ENCODE results near the gene PNCK.

DNA sequence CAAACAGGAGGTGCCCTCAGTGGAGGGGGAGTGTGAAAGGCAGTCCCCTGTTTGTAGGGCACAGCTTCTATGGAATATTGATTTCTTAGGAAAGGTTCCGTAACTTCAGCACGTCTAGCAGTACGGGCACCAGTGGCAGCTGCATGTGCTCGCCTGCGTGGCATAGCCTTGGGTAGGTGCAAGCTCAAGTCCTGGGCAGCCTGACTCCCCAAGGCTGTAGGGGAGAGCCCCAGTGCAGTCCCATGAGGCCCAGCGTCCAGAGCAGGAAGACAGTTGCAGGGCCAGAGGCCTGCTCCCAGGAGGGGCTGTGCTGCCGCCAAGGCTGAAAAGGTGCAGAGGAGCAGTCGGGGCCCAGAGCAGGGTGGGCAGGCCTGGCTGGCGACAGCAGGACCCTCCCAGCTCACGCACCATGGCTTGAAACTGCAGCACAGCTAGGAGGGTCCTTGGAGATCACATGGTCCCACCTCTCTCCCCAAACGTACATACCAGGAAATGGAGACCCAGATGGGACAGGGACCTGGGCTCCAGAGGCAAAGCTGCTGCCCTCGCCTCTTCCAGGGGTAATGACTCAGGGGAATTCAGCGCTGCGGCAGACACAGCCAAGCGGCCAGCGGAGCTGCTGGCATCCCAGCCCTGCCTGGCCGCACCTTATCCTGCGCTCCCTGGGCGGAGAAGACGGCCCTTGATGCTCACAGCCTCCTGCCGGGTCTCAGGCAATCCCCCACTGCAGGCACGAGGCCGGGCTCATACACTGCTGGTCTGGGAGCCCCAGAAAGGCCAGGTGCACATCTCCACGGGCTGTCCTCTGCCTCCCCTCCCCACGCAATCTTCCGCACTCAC, 32.7 kb downstream of the PNCK start:
- no peak for TF ChIP-seq CTCF (IDR thresholded peaks at IDR 0.05)
- no peak for TF ChIP-seq POLR2A (IDR thresholded peaks at IDR 0.05)
